IMR-90 (cell line): ENCODE results near the gene CPAMD8. TPM values are rescaled to one million over a fixed set of nuclear protein-coding genes. Genes with fewer than 3 reads are reported as not detected.

Source experiments
- ATAC-seq: fragments of 200-7000 bp; cut with Tn5 transposase; 2 replicates; pipeline ENCODE4 v1.9.1; 2020; ENCODE audit warnings: low read depth, mild to moderate bottlenecking, moderate library complexity
- BruUV-seq: library from RNA; stranded (reverse); fragments of 400-500 nt; replicated peaks from 2 replicates; lab custom pipeline; 2021; lab: Mats Ljungman, UMichigan
- CTCF ChIA-PET: fragments of 300-600 bp; formaldehyde crosslinking; extraction: SDS; loops from one replicate; lab custom pipeline; 2021; ENCODE audit warnings: antibody characterized with exemption; lab: Yijun Ruan, JAX
- POLR2A ChIA-PET: fragments of 300-600 bp; sonication (Branson Sonifier 250); formaldehyde crosslinking; loops from one replicate; lab custom pipeline; 2022; ENCODE audit warnings: antibody characterized with exemption; ENCODE audit not compliant: unreplicated experiment; lab: Charles Lee
- DNase-seq: peaks from one replicate; pipeline ENCODE4 v3.0.0; 2013
- H2AFZ ChIP-seq: replicated peaks from 2 replicates; pipeline ENCODE3; 2013; ENCODE audit warnings: low read length, mild to moderate bottlenecking; ENCODE audit not compliant: poor library complexity
- H2AK5ac ChIP-seq: 2 replicates; pipeline ENCODE4 v1.6.1; 2013; ENCODE audit warnings: low read depth, low read length, inconsistent platforms
- H2AK9ac ChIP-seq: replicated peaks from 2 replicates; pipeline ENCODE3; 2013; ENCODE audit warnings: mild to moderate bottlenecking, low read depth, low read length, moderate library complexity; ENCODE audit not compliant: poor library complexity
- H2BK120ac ChIP-seq: 2 replicates; pipeline ENCODE4 v1.6.1; 2013; ENCODE audit warnings: low read depth, low read length, inconsistent platforms
- H2BK15ac ChIP-seq: 3 replicates; pipeline ENCODE4 v1.6.1; 2013; ENCODE audit warnings: low read depth, low read length, inconsistent platforms
- H2BK20ac ChIP-seq: 2 replicates; pipeline ENCODE4 v1.6.1; 2013; ENCODE audit warnings: low read depth, mild to moderate bottlenecking, inconsistent platforms, low read length, moderate library complexity
- H2BK5ac ChIP-seq: 2 replicates; pipeline ENCODE4 v1.6.1; 2013; ENCODE audit warnings: mild to moderate bottlenecking, low read depth, low read length, inconsistent platforms; ENCODE audit not compliant: poor library complexity, severe bottlenecking
- H3K14ac ChIP-seq: replicated peaks from 2 replicates; pipeline ENCODE4 v1.6.1; 2013; ENCODE audit warnings: low read depth, low read length, inconsistent platforms
- H3K18ac ChIP-seq: 2 replicates; pipeline ENCODE4 v1.6.1; 2013; ENCODE audit warnings: low read depth, low read length, control low read depth
- H3K23ac ChIP-seq: 2 replicates; pipeline ENCODE4 v1.6.1; 2013; ENCODE audit warnings: low read depth, low read length, inconsistent platforms
- H3K27ac ChIP-seq: 2 replicates; pipeline ENCODE4 v1.5.1; 2013; ENCODE audit warnings: mild to moderate bottlenecking, control low read depth, low read length; ENCODE audit not compliant: insufficient read depth
- H3K27me3 ChIP-seq: 2 replicates; pipeline ENCODE4 v1.6.1; 2013; ENCODE audit warnings: low read length; ENCODE audit not compliant: control insufficient read depth, insufficient read depth
- H3K36me3 ChIP-seq: 2 replicates; pipeline ENCODE4 v1.6.1; 2013; ENCODE audit warnings: low read length, mixed read lengths; ENCODE audit not compliant: control insufficient read depth, insufficient read depth
- H3K4ac ChIP-seq: 2 replicates; pipeline ENCODE4 v1.6.1; 2013; ENCODE audit warnings: low read depth, low read length, inconsistent platforms
- H3K4me1 ChIP-seq: 2 replicates; pipeline ENCODE4 v1.6.1; 2013; ENCODE audit warnings: low read length, mixed read lengths; ENCODE audit not compliant: control insufficient read depth, insufficient read depth
- H3K4me2 ChIP-seq: 2 replicates; pipeline ENCODE4 v1.6.1; 2013; ENCODE audit warnings: low read depth, mild to moderate bottlenecking, control low read depth, low read length, moderate library complexity
- H3K4me3 ChIP-seq: 2 replicates; pipeline ENCODE4 v1.5.1; 2013; ENCODE audit warnings: low read depth, mild to moderate bottlenecking, control low read depth, low read length, moderate library complexity; ENCODE audit not compliant: insufficient read depth
- H3K56ac ChIP-seq: 2 replicates; pipeline ENCODE4 v1.6.1; 2013; ENCODE audit warnings: low read length, inconsistent platforms; ENCODE audit not compliant: insufficient read depth; ENCODE audit errors: extremely low read depth
- H3K79me1 ChIP-seq, 2 experiments: 2 replicates each; pipeline ENCODE4 v1.6.1; 2013; ENCODE audit warnings: low read length in 2 of 2, inconsistent platforms in 1 of 2, low read depth in 1 of 2
- H3K9ac ChIP-seq: 2 replicates; pipeline ENCODE4 v1.6.1; 2013; ENCODE audit warnings: low read depth, low read length, control low read depth
- H3K9me1 ChIP-seq: 2 replicates; pipeline ENCODE4 v1.6.1; 2013; ENCODE audit warnings: low read length, inconsistent platforms; ENCODE audit not compliant: insufficient read depth
- H3K9me3 ChIP-seq: 2 replicates; pipeline ENCODE4 v1.6.1; 2013; ENCODE audit warnings: low read length; ENCODE audit not compliant: control insufficient read depth, insufficient read depth
- H4K20me1 ChIP-seq: 2 replicates; pipeline ENCODE4 v1.6.1; 2013; ENCODE audit warnings: low read length, inconsistent platforms; ENCODE audit not compliant: insufficient read depth
- H4K5ac ChIP-seq: 2 replicates; pipeline ENCODE4 v1.6.1; 2013; ENCODE audit warnings: mild to moderate bottlenecking, low read depth, low read length, control low read depth
- H4K8ac ChIP-seq, 2 experiments: 2 replicates each; pipeline ENCODE4 v1.6.1; 2013; ENCODE audit warnings: low read depth in 2 of 2, low read length in 2 of 2, control low read depth in 1 of 2, inconsistent platforms in 1 of 2
- H4K91ac ChIP-seq: 2 replicates; pipeline ENCODE4 v1.6.1; 2013; ENCODE audit warnings: low read depth, low read length, inconsistent platforms; ENCODE audit not compliant: insufficient read depth
- BHLHE40 ChIP-seq: fragments of 150-350 bp; IDR thresholded peaks from 2 replicates; pipeline ENCODE4 v1.6.1; 2016; ENCODE audit warnings: mild to moderate bottlenecking, low read depth, low read length
- CEBPB ChIP-seq: IDR thresholded peaks from 2 replicates; pipeline ENCODE4 v1.6.1; 2012; ENCODE audit warnings: low read depth, low read length, improper control_type of control experiment
- CHD1 ChIP-seq: IDR thresholded peaks from 2 replicates; pipeline ENCODE4 v1.6.1; 2012; ENCODE audit warnings: low read depth, low read length, improper control_type of control experiment
- FOS ChIP-seq: fragments of 150-350 bp; IDR thresholded peaks from 2 replicates; pipeline ENCODE4 v1.6.1; 2016; ENCODE audit warnings: low read depth, low read length
- MAFK ChIP-seq: IDR thresholded peaks from 2 replicates; pipeline ENCODE4 v1.6.1; 2012; ENCODE audit warnings: low read depth, low read length, improper control_type of control experiment
- MAZ ChIP-seq: IDR thresholded peaks from 2 replicates; pipeline ENCODE4 v1.6.1; 2012; ENCODE audit warnings: low read depth, mild to moderate bottlenecking, low read length, improper control_type of control experiment, moderate library complexity, borderline replicate concordance
- MXI1 ChIP-seq: IDR thresholded peaks from 2 replicates; pipeline ENCODE4 v1.6.1; 2012; ENCODE audit warnings: low read depth, mild to moderate bottlenecking, low read length, moderate library complexity, borderline replicate concordance
- NFE2L2 ChIP-seq: fragments of 150-350 bp; IDR thresholded peaks from 2 replicates; pipeline ENCODE4 v1.6.1; 2016; ENCODE audit warnings: low read depth, mild to moderate bottlenecking, low read length
- POLR2A ChIP-seq: IDR thresholded peaks from 2 replicates; pipeline ENCODE4 v1.6.1; 2012; ENCODE audit warnings: mild to moderate bottlenecking, low read depth, low read length
- RAD21 ChIP-seq: IDR thresholded peaks from 2 replicates; pipeline ENCODE4 v1.6.1; 2012; ENCODE audit warnings: low read length, improper control_type of control experiment
- RCOR1 ChIP-seq: IDR thresholded peaks from 2 replicates; pipeline ENCODE4 v1.6.1; 2012; ENCODE audit warnings: mild to moderate bottlenecking, low read length, improper control_type of control experiment; ENCODE audit not compliant: insufficient replicate concordance
- RFX5 ChIP-seq: IDR thresholded peaks from 2 replicates; pipeline ENCODE4 v1.8.0; 2012; ENCODE audit warnings: low read depth, mild to moderate bottlenecking, low read length, moderate library complexity
- SMC3 ChIP-seq: fragments of 150-350 bp; IDR thresholded peaks from 2 replicates; pipeline ENCODE4 v1.6.1; 2016; ENCODE audit warnings: low read depth, mild to moderate bottlenecking, antibody characterized with exemption, low read length, moderate library complexity
- WGBS, 2 experiments: methylation state at CpG; one replicate each; pipeline versions ENCODE4 v1.1.5 to v1.1.7; 2013; ENCODE audit warnings: missing lambda C conversion rate in 2 of 2; ENCODE audit not compliant: insufficient read length in 1 of 2; ENCODE audit errors: extremely low coverage in 2 of 2; 5-methylcytosine and 5-hydroxymethylcytosine counted together
- dilution Hi-C: fragments of 300-500 bp; cut with HindIII; formaldehyde crosslinking; loops from one replicate; pipeline ENCODE4 v1.14.3; 2018; ENCODE audit warnings: low sequenced_read_pairs; ENCODE audit not compliant: unreplicated experiment
- in situ Hi-C: fragments of 300-500 bp; cut with MboI; formaldehyde crosslinking; loops from 3 replicates; pipeline ENCODE4 v1.14.3; 2019; ENCODE audit warnings: low sequenced_read_pairs, inconsistent platforms, mixed read lengths
- intact Hi-C: fragments of 100-400 bp; cut with micrococcal nuclease; formaldehyde crosslinking; loops from 2 replicates; pipeline ENCODE4 v1.10.0; 2022
- polyA plus RNA-seq, 3 experiments: library from polyadenylated mRNA; depleted of rRNA; stranded (reverse); fragments of >200 nt; gene quantifications; 2 replicates each; pipeline ENCODE4 v1.2.3, GENCODE V29; 2012; ENCODE audit warnings: low replicate concordance in 1 of 3
- total RNA-seq: library from RNA; depleted of rRNA; stranded (reverse); fragments of >200 nt; gene quantifications from 2 replicates; pipeline ENCODE4 v1.2.3, GENCODE V29; 2012
- TF ChIP-seq, protein P1 (sequence below): fragments of 150-350 bp; IDR thresholded peaks from 2 replicates; pipeline ENCODE4 v1.6.1; 2017; ENCODE audit warnings: mild to moderate bottlenecking, antibody characterized with exemption, low read length, low read depth
- TF ChIP-seq, protein P2 (sequence below): fragments of 150-350 bp; IDR thresholded peaks from 2 replicates; pipeline ENCODE4 v1.6.1; 2016; ENCODE audit warnings: low read depth, mild to moderate bottlenecking, low read length, moderate library complexity, borderline replicate concordance
- TF ChIP-seq, protein P3 (sequence below): conservative IDR thresholded peaks from 2 replicates; pipeline ENCODE4 v1.5.1; 2012; ENCODE audit warnings: mild to moderate bottlenecking, low read depth, low read length, improper control_type of control experiment

CPAMD8 gene
- total and polyA plus RNA-seq, 2 of the 4 experiments (the other 2 are of a cell fraction): 0.36 to 0.79 TPM

DNA sequence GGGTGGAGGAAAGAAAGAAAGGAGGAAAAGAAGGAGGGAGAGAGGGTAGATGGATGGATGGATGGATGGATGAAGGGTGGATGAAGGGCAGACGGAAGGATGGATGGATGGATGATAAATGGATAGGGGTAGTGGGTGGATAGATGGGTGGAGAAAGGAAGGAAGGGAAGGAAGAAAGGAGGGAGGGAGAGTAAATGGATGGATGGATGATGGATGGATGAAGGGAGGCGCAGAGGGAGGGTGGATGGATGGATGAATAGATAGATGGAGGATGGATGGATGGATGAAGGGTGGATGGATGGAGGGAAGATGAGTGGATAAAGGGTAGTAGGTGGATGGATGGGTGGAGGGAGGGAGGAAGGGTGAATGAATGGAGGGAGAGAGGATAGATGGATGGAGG lies 41.2 kb downstream of the CPAMD8 start:
- Histone ChIP-seq H4K20me1 (no peaks in the 10 kb centered on the region), H2BK20ac (no peak overlapping the region), H3K4me2 (no peak overlapping the region), H4K5ac (no peak overlapping the region), H2AK9ac (no peak overlapping the region), H3K27ac (no peak overlapping the region), H3K9me3 (no peaks in the 10 kb centered on the region), H3K4ac (no peak overlapping the region), H3K23ac (no peak overlapping the region), H3K9me1 (no peaks in the 10 kb centered on the region), H3K4me1 (no peaks in the 10 kb centered on the region), H3K56ac (no peak overlapping the region), H2BK120ac (no peak overlapping the region), H4K8ac (no peak overlapping the region), H3K36me3 (no peaks in the 10 kb centered on the region), H3K9ac (no peak overlapping the region), H2AFZ (no peak overlapping the region), H2BK15ac (no peak overlapping the region), H4K91ac (no peak overlapping the region), H2BK5ac (no peak overlapping the region), H3K18ac (no peak overlapping the region), H3K79me1 (no peaks in the 10 kb centered on the region), H3K27me3 (no peaks in the 10 kb centered on the region; the same call in 1 of the 2 replicates), H3K14ac (no peak overlapping the region), H3K4me3 (no peak overlapping the region), H2AK5ac (no peak overlapping the region)
- dilution Hi-C loops (no loop called here), in situ Hi-C loops (no loop called here), intact Hi-C loops (no loop called here)
- TF ChIP-seq FOS (no peak), CHD1 (no peak), POLR2A (no peak), SMC3 (no peak), RFX5 (no peak), RCOR1 (no peak), MAZ (no peak), MXI1 (no peak), MAFK (no peak), BHLHE40 (no peak), NFE2L2 (no peak), CEBPB (no peak), RAD21 (no peak)
- TF ChIP-seq, protein P1, sequence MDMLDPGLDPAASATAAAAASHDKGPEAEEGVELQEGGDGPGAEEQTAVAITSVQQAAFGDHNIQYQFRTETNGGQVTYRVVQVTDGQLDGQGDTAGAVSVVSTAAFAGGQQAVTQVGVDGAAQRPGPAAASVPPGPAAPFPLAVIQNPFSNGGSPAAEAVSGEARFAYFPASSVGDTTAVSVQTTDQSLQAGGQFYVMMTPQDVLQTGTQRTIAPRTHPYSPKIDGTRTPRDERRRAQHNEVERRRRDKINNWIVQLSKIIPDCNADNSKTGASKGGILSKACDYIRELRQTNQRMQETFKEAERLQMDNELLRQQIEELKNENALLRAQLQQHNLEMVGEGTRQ: no peak
- TF ChIP-seq, protein P2, sequence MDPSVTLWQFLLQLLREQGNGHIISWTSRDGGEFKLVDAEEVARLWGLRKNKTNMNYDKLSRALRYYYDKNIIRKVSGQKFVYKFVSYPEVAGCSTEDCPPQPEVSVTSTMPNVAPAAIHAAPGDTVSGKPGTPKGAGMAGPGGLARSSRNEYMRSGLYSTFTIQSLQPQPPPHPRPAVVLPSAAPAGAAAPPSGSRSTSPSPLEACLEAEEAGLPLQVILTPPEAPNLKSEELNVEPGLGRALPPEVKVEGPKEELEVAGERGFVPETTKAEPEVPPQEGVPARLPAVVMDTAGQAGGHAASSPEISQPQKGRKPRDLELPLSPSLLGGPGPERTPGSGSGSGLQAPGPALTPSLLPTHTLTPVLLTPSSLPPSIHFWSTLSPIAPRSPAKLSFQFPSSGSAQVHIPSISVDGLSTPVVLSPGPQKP: no peak
- TF ChIP-seq, protein P3, sequence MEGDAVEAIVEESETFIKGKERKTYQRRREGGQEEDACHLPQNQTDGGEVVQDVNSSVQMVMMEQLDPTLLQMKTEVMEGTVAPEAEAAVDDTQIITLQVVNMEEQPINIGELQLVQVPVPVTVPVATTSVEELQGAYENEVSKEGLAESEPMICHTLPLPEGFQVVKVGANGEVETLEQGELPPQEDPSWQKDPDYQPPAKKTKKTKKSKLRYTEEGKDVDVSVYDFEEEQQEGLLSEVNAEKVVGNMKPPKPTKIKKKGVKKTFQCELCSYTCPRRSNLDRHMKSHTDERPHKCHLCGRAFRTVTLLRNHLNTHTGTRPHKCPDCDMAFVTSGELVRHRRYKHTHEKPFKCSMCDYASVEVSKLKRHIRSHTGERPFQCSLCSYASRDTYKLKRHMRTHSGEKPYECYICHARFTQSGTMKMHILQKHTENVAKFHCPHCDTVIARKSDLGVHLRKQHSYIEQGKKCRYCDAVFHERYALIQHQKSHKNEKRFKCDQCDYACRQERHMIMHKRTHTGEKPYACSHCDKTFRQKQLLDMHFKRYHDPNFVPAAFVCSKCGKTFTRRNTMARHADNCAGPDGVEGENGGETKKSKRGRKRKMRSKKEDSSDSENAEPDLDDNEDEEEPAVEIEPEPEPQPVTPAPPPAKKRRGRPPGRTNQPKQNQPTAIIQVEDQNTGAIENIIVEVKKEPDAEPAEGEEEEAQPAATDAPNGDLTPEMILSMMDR: no peak
- ATAC-seq (no peak), DNase-seq (no peak)
- ChIA-PET POLR2A (no interaction called here), CTCF (no interaction called here)
- 54 to 100% methylated on average over 2 of the region's 2 CpGs for WGBS, 2 experiments
- BruUV-seq: no TSS peak
